ENCODE measurements around the gene EXT2.

DNA sequence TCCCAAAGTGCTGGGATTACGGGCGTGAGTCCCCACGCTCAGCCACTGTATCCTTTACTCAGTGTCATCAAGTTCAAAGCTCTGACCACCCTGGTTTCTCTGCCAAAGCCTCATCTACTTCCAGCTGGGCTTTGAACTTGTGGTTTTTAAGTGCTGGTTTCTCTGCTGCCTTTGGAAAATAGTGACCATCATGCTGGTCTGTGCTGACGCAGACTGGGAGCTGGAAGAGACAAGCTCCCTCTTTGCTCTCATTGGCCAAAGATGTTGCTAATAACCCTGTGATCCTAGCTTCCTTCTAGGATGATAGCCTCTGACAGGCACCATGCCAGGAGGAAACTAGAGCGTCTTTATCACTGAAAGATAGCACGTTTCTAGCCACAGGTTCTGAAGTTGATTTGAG, 152.0 kb downstream of the EXT2 start:
- TF ChIP-seq, protein P1, sequence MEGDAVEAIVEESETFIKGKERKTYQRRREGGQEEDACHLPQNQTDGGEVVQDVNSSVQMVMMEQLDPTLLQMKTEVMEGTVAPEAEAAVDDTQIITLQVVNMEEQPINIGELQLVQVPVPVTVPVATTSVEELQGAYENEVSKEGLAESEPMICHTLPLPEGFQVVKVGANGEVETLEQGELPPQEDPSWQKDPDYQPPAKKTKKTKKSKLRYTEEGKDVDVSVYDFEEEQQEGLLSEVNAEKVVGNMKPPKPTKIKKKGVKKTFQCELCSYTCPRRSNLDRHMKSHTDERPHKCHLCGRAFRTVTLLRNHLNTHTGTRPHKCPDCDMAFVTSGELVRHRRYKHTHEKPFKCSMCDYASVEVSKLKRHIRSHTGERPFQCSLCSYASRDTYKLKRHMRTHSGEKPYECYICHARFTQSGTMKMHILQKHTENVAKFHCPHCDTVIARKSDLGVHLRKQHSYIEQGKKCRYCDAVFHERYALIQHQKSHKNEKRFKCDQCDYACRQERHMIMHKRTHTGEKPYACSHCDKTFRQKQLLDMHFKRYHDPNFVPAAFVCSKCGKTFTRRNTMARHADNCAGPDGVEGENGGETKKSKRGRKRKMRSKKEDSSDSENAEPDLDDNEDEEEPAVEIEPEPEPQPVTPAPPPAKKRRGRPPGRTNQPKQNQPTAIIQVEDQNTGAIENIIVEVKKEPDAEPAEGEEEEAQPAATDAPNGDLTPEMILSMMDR (conservative IDR thresholded peaks at IDR 0.05 in 1 of 2, IDR thresholded peaks at IDR 0.05 in 1 of 2; ENCODE audit: low read depth in 1 of 2, low read length in 2 of 2) = no peak
- no peak for TF ChIP-seq EZH2 (IDR thresholded peaks at IDR 0.05; ENCODE audit: low read length, missing control alignments)
